Colonic mucosa (tissue), 4 donors: ENCODE data around the gene C3AR1. TPM values are rescaled to one million over a fixed set of nuclear protein-coding genes. Genes with fewer than 3 reads are reported as not detected.

Experiments
- DNase-seq: peaks from one replicate; pipeline ENCODE4 v3.0.0-alpha.2; 2020
- H3K27ac ChIP-seq: fragments of 200-600 bp; one replicate; pipeline ENCODE4 v1.8.0; 2021
- H3K27me3 ChIP-seq: fragments of 200-600 bp; one replicate; pipeline ENCODE4 v1.8.0; 2021
- H3K36me3 ChIP-seq: fragments of 200-600 bp; one replicate; pipeline ENCODE4 v1.8.0; 2021
- H3K4me1 ChIP-seq: fragments of 200-600 bp; one replicate; pipeline ENCODE4 v1.8.0; 2021; ENCODE audit warnings: mild to moderate bottlenecking
- H3K4me3 ChIP-seq: fragments of 200-600 bp; one replicate; pipeline ENCODE4 v1.8.0; 2021
- H3K9ac ChIP-seq, 2 donors: one replicate each; pipeline ENCODE4 v1.7.0; 2013; ENCODE audit warnings: control low read depth in 2 of 2, low read depth in 2 of 2, low read length in 2 of 2
- H3K9me3 ChIP-seq: fragments of 200-600 bp; one replicate; pipeline ENCODE4 v1.8.0; 2021
- CTCF ChIP-seq: fragments of 200-600 bp; IDR thresholded peaks from one replicate; pipeline ENCODE4 v1.8.0; 2022; ENCODE audit warnings: antibody characterized with exemption, mild to moderate bottlenecking
- intact Hi-C: fragments of 100-400 bp; cut with DNase I; formaldehyde crosslinking; loops from one replicate; pipeline ENCODE4 v1.14.1; 2022
- total RNA-seq, 2 donors: library from RNA; stranded (reverse); fragmentation: NEBNext Ultra II Directional in 1 of 2; extraction: Animal tissue kit (Norgen Biotek cat#: 25700) in 1 of 2; gene quantifications; one replicate each; pipeline ENCODE4 v1.2.1, GENCODE V29; 2021
- donor health status: healthy.
- donor health status: DM: no; HTN: no; CAD: no.
- donor health status: DM: no; HTN: no; CAD: no.

C3AR1 gene
- total RNA-seq, 2 donors from 2014 or later = 1.8 to 7.9 TPM

- no peak for DNase-seq
- no peak for TF ChIP-seq CTCF
- Histone ChIP-seq H3K27me3 (no peaks in the 10 kb centered on the region), H3K27ac (no peak overlapping the region), H3K9me3 (no peaks in the 10 kb centered on the region), H3K9ac (peak overlapping the region in 1 of 2 donors; percentile 44), H3K4me3 (no peak overlapping the region), H3K36me3 (peaks cover 9% of the 10 kb centered on the region), H3K4me1 (peaks cover 38% of the 10 kb centered on the region)
- intact Hi-C loops = loop anchor here (5.0 kb wide), 1 partner anchor 44 kb away; the partner anchor contains the start of gene NECAP1
Observed at GRCh38 chr12:8037947-8038346, 28.2 kb downstream of the C3AR1 start.

GRCh38 chr12:8037046-8037663 is 29.0 kb downstream of the C3AR1 start:
- Histone ChIP-seq H3K9me3 (no peaks in the 10 kb centered on the region), H3K4me3 (no peak overlapping the region), H3K27me3 (no peaks in the 10 kb centered on the region), H3K27ac (no peak overlapping the region), H3K4me1 (peaks cover 38% of the 10 kb centered on the region), H3K9ac (no peak overlapping the region), H3K36me3 (peaks cover 9% of the 10 kb centered on the region)
- DNase-seq = no peak
- intact Hi-C loops = loop anchor here (5.0 kb wide), 1 partner anchor 45 kb away; the partner anchor contains the start of gene NECAP1
- TF ChIP-seq CTCF = no peak

GRCh38 chr12:8036346-8036745 is 29.8 kb downstream of the C3AR1 start:
- Histone ChIP-seq H3K27me3 (no peaks in the 10 kb centered on the region), H3K9ac (no peak overlapping the region), H3K4me1 (peaks cover 38% of the 10 kb centered on the region), H3K27ac (no peak overlapping the region), H3K9me3 (no peaks in the 10 kb centered on the region), H3K36me3 (peaks cover 9% of the 10 kb centered on the region), H3K4me3 (no peak overlapping the region)
- intact Hi-C loops = loop anchor here (5.0 kb wide), 1 partner anchor 46 kb away; the partner anchor contains the start of gene NECAP1
- DNase-seq = no peak
- no peak for TF ChIP-seq CTCF

GRCh38 chr12:8035440-8036010 is 30.6 kb downstream of the C3AR1 start:
- Histone ChIP-seq H3K9ac (no peak overlapping the region), H3K36me3 (peaks cover 9% of the 10 kb centered on the region), H3K27ac (no peak overlapping the region), H3K9me3 (no peaks in the 10 kb centered on the region), H3K4me3 (no peak overlapping the region), H3K27me3 (no peaks in the 10 kb centered on the region), H3K4me1 (peaks cover 38% of the 10 kb centered on the region)
- no peak for DNase-seq
- no peak for TF ChIP-seq CTCF
- intact Hi-C loops = loop anchor here (5.0 kb wide), 1 partner anchor 47 kb away; the partner anchor contains the start of gene NECAP1

- intact Hi-C loops = loop anchor here (5.0 kb wide), 1 partner anchor 47 kb away; the partner anchor contains the start of gene NECAP1
- H3K4me1 ChIP-seq = peaks cover 38% of the 10 kb centered on the region
- peak overlapping the region; percentile 94 for H3K4me3 ChIP-seq
- H3K36me3 ChIP-seq = peaks cover 2% of the 10 kb centered on the region
- H3K27me3 ChIP-seq = no peaks in the 10 kb centered on the region
- no peak for DNase-seq
- no peak for TF ChIP-seq CTCF
- peak overlapping the region in 1 of 2 donors; percentile 95 for H3K9ac ChIP-seq
- no peak overlapping the region for H3K27ac ChIP-seq
- H3K9me3 ChIP-seq = no peaks in the 10 kb centered on the region
Observed at GRCh38 chr12:8034802-8035201, 31.4 kb downstream of the C3AR1 start.
